ENCODE results near the gene RBL2.
"Not testable (repeated sequence)": the region's sequence is repeated elsewhere in the genome, so short reads cannot be mapped to it uniquely, and the experiment has no call there.

The RBL2 gene

GRCh38 chr16:53537626-53538025, 103.4 kb downstream of the RBL2 start:
- DNase-seq (ENCODE audit: low read depth in 2 of 2), result no peak

DNA sequence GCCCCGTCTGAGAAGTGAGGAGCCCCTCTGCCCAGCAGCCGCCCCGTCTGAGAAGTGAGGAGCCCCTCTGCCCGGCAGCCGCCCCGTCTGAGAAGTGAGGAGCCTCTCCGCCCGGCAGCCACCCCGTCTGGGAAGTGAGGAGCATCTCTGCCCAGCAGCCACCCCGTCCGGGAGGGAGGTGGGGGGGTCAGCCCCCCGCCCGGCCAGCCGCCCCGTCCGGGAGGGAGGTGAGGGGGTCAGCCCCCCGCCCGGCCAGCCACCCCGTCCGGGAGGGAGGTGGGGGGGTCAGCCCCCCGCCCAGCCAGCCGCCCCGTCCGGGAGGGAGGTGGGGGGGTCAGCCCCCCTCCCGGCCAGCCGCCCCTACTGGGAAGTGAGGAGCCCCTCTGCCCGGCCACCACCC, 105.1 kb downstream of the RBL2 start:
- not testable (repeated sequence) for DNase-seq (ENCODE audit: low read depth in 2 of 2)

- not testable (repeated sequence) for DNase-seq (ENCODE audit: low read depth in 2 of 2)
These were observed 105.8 kb downstream of the RBL2 start for GRCh38 chr16:53539759-53540718.
